Islet precursor cell (in vitro differentiated cells): Measurements from ENCODE around the gene C16orf54.
"Not testable (repeated sequence)": the region's sequence is repeated elsewhere in the genome, so short reads cannot be mapped to it uniquely, and the experiment has no call there.

Source experiments
- DNase-seq: peaks from one replicate; pipeline ENCODE4 v3.0.0-alpha.2; 2018

The C16orf54 gene

GRCh38 chr16:29701214-29701555, 44.6 kb downstream of the C16orf54 start:
- no peak for DNase-seq

- DNase-seq = peak; percentile 87
Observed at GRCh38 chr16:29700253-29700987, 45.4 kb downstream of the C16orf54 start.

- DNase-seq = no peak
Observed at GRCh38 chr16:29699324-29700219, 46.2 kb downstream of the C16orf54 start.

- DNase-seq = no peak
Observed at GRCh38 chr16:29698484-29699323, 47.1 kb downstream of the C16orf54 start.

- DNase-seq = no peak
Observed at GRCh38 chr16:29698042-29698441, 47.7 kb downstream of the C16orf54 start.

- DNase-seq = no peak
Observed at GRCh38 chr16:29697391-29697790, 48.4 kb downstream of the C16orf54 start.

GRCh38 chr16:29696881-29697331, 48.9 kb downstream of the C16orf54 start:
- DNase-seq = no peak

GRCh38 chr16:29695675-29696074, 50.1 kb downstream of the C16orf54 start:
- DNase-seq = not testable (repeated sequence)

GRCh38 chr16:29694384-29695195, 51.2 kb downstream of the C16orf54 start:
- DNase-seq = no peak

- not testable (repeated sequence) for DNase-seq
Observed at GRCh38 chr16:29692606-29693005, 53.2 kb downstream of the C16orf54 start.
